Inferior parietal cortex (tissue), 1 donor: ENCODE data around the gene MFF.
"Not testable (repeated sequence)": the region's sequence is repeated elsewhere in the genome, so short reads cannot be mapped to it uniquely, and the experiment has no call there.

Experiments used
- DNase-seq: peaks from one replicate; pipeline ENCODE4 v3.0.0-alpha.2; 2016; ENCODE audit errors: extremely low spot score

The MFF gene

GRCh38 chr2:227377467-227378351 is 52.7 kb downstream of the MFF start:
- DNase-seq = no peak

- DNase-seq = no peak
Measured at GRCh38 chr2:227378371-227378782, 53.3 kb downstream of the MFF start.

GRCh38 chr2:227379095-227379494 is 54.0 kb downstream of the MFF start, which contains the start of gene TM4SF20:
TSS of gene TM4SF20 (minus strand) at chr2:227379306. CDS start at chr2:227379268, 38 bp downstream.
- no peak for DNase-seq

- DNase-seq = not testable (repeated sequence)
Measured at GRCh38 chr2:227382241-227382835, 57.3 kb downstream of the MFF start.

- no peak for DNase-seq
Measured at GRCh38 chr2:227383686-227384085, 58.6 kb downstream of the MFF start.

GRCh38 chr2:227386630-227387029 is 61.6 kb downstream of the MFF start:
- no peak for DNase-seq

GRCh38 chr2:227387583-227387982 is 62.5 kb downstream of the MFF start, which contains the start of gene SCYGR1:
TSS of gene SCYGR1 (minus strand) at chr2:227387949. CDS start at chr2:227387949, 0 bp downstream.
- not testable (repeated sequence) for DNase-seq

- DNase-seq = no peak
Measured at GRCh38 chr2:227388537-227389011, 63.5 kb downstream of the MFF start.

- no peak for DNase-seq
Measured at GRCh38 chr2:227389231-227389630, 64.2 kb downstream of the MFF start.

GRCh38 chr2:227389661-227390060 is 64.6 kb downstream of the MFF start:
- DNase-seq = no peak

GRCh38 chr2:227390468-227391256 is 65.6 kb downstream of the MFF start:
- no peak for DNase-seq

GRCh38 chr2:227394401-227394800 is 69.3 kb downstream of the MFF start:
- no peak for DNase-seq

- no peak for DNase-seq
Measured at GRCh38 chr2:227395556-227395955, 70.5 kb downstream of the MFF start.

- DNase-seq = no peak
Measured at GRCh38 chr2:227397562-227397961, 72.5 kb downstream of the MFF start.

GRCh38 chr2:227398684-227399670 is 73.9 kb downstream of the MFF start:
- no peak for DNase-seq

GRCh38 chr2:227401550-227401949 is 76.5 kb downstream of the MFF start:
- no peak for DNase-seq

GRCh38 chr2:227402321-227402720 is 77.3 kb downstream of the MFF start:
- no peak for DNase-seq

- no peak for DNase-seq
Measured at GRCh38 chr2:227402959-227403358, 77.9 kb downstream of the MFF start.

GRCh38 chr2:227404585-227405271 is 79.7 kb downstream of the MFF start:
- no peak for DNase-seq
